ENCODE data around the gene CABP5.
"Not testable (repeated sequence)": the region's sequence is repeated elsewhere in the genome, so short reads cannot be mapped to it uniquely, and the experiment has no call there.

Gene CABP5

DNA sequence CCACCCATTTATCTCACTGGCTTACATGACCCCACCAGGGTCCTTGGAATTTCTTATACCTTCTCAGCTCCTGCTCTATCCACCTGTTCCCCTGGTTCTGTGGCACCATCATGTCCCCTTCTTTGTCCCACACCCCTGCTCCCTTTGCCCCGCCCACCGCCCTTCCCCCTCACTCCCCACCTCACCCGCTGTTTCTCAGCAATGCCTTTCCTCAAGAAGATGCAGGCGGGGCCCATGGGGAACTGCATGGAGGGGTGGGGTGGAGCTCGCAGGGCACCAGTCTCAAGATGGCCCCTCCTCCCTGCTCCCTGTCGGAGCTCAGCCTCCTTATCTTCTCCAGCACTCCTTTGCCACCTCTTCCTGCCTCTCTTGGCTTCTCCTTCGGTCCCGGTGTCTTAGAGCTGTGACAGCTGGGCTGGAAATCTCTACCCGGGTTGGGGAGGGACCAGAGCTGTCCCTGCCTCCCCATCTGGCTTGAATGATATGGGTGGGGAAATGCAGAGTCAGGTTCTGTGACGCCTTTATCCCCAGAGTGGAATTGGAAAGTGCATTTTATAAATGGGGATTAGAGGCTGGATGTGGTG, at the start of gene CABP5:
Gene CABP5 (minus strand): TSS at position 405 of the 584 bp plus-strand sequence. CDS start 157 bp downstream, at position 248.
- TF ChIP-seq, protein P1, sequence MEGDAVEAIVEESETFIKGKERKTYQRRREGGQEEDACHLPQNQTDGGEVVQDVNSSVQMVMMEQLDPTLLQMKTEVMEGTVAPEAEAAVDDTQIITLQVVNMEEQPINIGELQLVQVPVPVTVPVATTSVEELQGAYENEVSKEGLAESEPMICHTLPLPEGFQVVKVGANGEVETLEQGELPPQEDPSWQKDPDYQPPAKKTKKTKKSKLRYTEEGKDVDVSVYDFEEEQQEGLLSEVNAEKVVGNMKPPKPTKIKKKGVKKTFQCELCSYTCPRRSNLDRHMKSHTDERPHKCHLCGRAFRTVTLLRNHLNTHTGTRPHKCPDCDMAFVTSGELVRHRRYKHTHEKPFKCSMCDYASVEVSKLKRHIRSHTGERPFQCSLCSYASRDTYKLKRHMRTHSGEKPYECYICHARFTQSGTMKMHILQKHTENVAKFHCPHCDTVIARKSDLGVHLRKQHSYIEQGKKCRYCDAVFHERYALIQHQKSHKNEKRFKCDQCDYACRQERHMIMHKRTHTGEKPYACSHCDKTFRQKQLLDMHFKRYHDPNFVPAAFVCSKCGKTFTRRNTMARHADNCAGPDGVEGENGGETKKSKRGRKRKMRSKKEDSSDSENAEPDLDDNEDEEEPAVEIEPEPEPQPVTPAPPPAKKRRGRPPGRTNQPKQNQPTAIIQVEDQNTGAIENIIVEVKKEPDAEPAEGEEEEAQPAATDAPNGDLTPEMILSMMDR (conservative IDR thresholded peaks at IDR 0.05) = no peak
- H3K27ac ChIP-seq = no peak within 1 kb of the TSS

DNA sequence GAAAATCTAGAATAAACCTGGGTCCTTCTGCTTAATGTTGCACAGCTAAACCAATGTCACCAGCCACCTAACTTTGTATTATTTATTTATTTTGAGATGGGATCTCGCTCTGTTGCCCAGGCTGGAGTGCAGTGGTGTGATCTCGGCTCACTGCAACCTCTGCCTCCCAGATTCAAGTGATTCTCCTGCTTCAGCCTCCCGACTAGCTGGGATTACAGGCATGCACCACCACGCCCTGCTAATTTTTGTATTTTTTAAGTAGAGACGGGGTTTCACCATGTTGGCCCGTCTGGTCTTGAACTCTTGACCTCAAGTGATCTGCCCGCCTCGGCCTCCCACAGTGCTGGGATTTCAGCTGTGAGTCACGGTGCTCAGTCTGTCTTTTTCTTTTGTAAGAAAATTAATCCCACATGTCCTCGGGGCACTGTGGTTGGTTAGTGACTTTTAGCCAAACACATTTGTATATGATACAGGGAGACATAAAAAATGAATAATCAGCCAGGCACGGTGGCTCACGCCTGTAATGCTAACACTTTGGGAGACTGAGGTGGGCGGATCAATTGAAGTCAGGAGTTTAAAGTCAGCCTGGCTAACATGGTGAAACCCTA, 47.3 kb upstream of the CABP5 start:
- peak overlapping the region; percentile 83 for H3K27ac ChIP-seq

DNA sequence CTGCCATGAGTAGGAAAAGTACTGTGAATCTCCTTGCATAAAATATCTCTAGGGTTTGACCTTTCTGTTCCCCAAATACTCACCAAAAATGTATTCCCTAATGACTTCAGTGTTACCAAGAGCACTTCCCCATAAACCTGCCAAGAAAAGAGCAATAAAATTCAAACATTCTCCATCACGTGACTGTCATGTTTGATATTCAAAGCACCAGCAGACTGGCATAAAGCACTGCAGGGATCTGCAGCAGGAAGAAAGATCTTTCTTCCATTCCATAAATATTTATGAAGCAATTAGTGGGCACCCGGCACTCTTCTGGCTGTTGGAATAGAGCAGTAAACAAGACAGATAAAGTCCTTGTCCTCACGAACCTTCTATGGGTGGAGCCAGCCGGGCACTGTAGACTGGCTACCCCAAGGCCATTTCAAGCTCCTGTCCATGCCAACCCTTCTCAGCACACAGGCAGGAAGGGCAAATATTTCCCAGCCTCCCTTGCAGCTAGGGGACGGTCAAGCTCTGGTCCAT, 46.5 kb upstream of the CABP5 start:
- TF ChIP-seq, protein P1 (conservative IDR thresholded peaks at IDR 0.05) = no peak
- peak overlapping the region; percentile 83 for H3K27ac ChIP-seq

DNA sequence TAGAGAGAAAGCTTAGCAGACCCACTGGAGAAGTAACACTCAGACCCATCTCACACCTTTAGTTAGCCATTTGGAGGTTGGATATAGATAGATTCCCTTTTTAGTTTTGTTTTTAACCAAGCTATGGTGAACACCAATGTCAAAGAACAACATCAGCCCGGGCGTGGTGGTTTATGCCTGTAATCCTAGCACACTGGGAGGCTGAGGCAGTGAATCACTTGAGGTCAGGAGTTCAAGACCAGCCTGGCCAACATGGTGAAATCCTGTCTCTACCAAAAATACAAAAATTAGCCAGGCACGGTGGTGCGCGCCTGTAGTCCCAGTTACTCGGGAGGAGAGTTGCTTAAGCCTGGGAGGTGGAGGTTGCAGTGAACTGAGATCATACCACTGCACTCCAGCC, 45.1 kb upstream of the CABP5 start:
- H3K27ac ChIP-seq = peak overlapping the region; percentile 83; the same call in 1 of the 2 replicates

DNA sequence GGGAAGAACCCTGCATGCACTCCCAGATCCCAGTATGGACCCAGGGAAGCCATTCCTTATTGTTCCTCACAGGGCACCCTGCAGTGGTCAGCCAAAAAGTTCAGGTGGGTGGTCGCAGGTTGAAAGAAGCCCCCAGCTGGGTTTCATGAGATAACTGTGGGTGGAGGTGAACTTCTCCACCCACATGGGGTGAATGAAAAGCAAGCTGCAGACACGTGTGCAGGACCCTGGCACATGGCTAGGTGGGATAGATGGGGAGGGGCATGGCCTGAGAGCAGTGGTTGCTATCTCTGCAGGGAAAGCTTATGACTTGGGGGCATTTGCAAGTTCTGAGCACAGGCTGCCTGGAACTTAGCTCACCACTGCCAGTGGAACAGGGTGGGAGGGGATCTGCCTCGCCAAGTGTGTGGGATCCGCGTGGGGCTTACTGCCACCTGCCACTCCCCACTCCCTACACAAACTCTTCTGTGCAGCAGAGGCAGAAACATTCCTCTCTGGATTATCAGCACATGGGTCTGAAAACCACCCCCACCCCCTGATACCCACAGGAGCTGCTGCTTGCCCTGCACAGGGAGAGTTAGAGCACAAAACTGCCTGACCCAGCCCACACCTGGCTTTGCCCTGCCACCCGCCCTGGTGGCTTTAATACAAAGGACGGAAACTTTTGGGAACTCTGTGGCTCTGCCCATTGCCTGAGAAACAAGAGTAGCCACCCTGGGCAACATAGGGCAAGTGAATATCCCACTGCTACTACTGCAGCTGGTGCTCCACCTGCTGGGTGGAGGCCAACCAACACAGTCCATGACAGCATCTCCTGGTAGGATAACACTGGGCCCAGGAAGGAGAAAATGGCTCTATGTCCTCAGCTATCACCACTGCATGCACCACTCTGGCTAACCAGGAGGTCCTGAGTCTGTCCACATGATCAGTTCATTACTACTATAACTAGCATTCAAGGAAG, 42.3 kb upstream of the CABP5 start:
- TF ChIP-seq, protein P1 (conservative IDR thresholded peaks at IDR 0.05) = 0 out of 2 replicates have a peak, but pooled peaks have one; percentile 10

DNA sequence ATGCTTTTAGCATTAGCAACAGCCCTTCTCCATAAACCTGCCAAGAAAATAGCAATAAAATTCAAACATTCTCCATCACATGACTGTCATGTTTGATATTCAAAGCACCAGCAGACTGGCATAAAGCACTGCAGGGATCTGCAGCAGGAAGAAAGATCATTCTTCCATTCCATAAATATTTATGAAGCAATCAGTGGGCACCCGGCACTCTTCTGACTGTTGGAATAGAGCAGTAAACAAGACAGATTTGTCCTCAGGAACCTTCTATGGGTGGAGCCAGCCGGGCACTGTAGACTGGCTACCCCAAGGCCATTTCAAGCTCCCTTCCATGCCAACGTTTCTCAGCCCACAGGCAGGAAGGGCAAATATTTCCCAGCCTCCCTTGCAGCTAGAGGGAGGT, 41.2 kb upstream of the CABP5 start:
- TF ChIP-seq, protein P1 (conservative IDR thresholded peaks at IDR 0.05) = no peak

More for the DNA sequence above, 42.3 kb upstream of the CABP5 start:
- peak overlapping the region; percentile 88 for H3K27ac ChIP-seq

DNA sequence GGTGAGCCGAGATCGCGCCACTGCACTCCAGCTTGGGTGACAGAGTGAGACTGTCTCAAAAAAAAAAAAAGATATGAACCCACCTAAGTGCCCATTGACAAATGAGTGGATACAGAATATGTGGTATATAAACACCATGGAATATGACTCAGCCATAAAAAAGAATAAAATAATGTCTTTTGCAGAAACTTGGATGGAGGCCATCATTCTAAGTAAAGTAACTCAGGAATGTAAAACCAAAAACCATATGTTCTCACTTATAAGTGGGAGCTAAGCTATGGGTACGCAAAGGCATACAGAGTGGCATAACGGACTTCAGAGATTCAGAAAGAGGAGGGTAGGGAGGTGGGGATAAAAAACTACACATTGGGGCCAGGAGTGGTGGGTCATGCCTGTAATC, 37.2 kb upstream of the CABP5 start:
- TF ChIP-seq, protein P1 (conservative IDR thresholded peaks at IDR 0.05) = no peak
- H3K27ac ChIP-seq = peak overlapping the region; percentile 85; the same call in 1 of the 2 replicates

More for the DNA sequence above, 41.2 kb upstream of the CABP5 start:
- H3K27ac ChIP-seq = peak overlapping the region; percentile 88

DNA sequence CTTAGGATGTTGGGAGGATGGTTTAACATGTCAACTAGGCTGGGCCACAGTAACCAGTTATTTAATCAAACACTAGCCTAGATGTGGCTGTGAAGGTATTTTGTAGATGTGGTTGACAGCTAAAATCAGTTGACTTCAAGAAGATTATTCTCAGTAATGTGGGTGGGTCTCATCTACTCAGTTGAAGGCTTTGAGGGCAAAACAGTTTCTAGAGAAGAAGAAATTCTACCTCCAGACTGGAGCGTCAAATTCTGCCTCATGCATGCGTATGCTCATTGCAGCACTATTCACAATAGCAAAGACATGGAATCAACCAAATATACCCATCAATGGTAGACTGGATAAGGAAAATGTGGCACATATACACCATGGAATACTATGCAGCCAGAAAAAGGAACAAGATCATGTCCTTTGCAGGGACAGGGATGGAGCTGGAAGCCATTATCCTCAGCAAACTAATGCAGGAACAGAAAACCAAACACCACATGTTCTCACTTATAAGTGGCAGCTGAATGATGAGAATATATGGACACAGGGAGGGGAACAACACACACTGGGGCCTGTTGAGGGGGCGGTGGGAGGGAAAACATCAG, 26.4 kb upstream of the CABP5 start:
- not testable (repeated sequence) for H3K27ac ChIP-seq

Measured in VCaP (cell line).